ENCODE measurements around the gene SELPLG. TPM values are rescaled to one million over a fixed set of nuclear protein-coding genes. Genes with fewer than 3 reads are reported as not detected.
"Not testable (repeated sequence)": the region's sequence is repeated elsewhere in the genome, so short reads cannot be mapped to it uniquely, and the experiment has no call there.

SELPLG gene
- total RNA-seq, 2 experiments from 2014 or later = 22.1 to 23.8 TPM

GRCh38 chr12:108657130-108657745 is 23.5 kb upstream of the SELPLG start:
- Mint-ChIP-seq H3K9me3 (no peaks in the 10 kb centered on the region), H3K4me3 (no peak overlapping the region), H3K36me3 (ENCODE audit: low read depth) (peaks cover 11% of the 10 kb centered on the region), H3K27me3 (no peaks in the 10 kb centered on the region), H3K27ac (no peak overlapping the region), H3K4me1 (ENCODE audit: low read depth) (peaks cover 6% of the 10 kb centered on the region)
- intact Hi-C loops (cut with micrococcal nuclease) = no loop called here
- DNase-seq (no peak), ATAC-seq (no peak)
- CTCF ChIA-PET = interaction anchor here (1.3 kb wide), 1 partner anchor 11 kb away, joined by 4 read pairs; no protein-coding TSS in a partner anchor
- POLR2A ChIA-PET = no interaction called here
- TF ChIP-seq CTCF (IDR thresholded peaks at IDR 0.05) = no peak

- POLR2A ChIA-PET; H3K4me3 Mint-ChIP-seq; CTCF ChIA-PET; ATAC-seq; DNase-seq; H3K4me1 Mint-ChIP-seq (ENCODE audit: low read depth); H3K9me3 Mint-ChIP-seq; H3K27ac Mint-ChIP-seq; intact Hi-C loops (cut with micrococcal nuclease); H3K27me3 Mint-ChIP-seq: not testable (repeated sequence)
- H3K36me3 Mint-ChIP-seq (ENCODE audit: low read depth) = peaks cover 16% of the 10 kb centered on the region
These were observed 22.6 kb upstream of the SELPLG start for GRCh38 chr12:108656247-108656646.

GRCh38 chr12:108655812-108656175 is 22.1 kb upstream of the SELPLG start:
- H3K27ac Mint-ChIP-seq, ATAC-seq, POLR2A ChIA-PET: not testable (repeated sequence)

GRCh38 chr12:108654622-108655021 is 20.9 kb upstream of the SELPLG start:
- ATAC-seq; POLR2A ChIA-PET; intact Hi-C loops (cut with micrococcal nuclease); H3K27me3 Mint-ChIP-seq; H3K27ac Mint-ChIP-seq; H3K9me3 Mint-ChIP-seq; H3K4me1 Mint-ChIP-seq (ENCODE audit: low read depth); DNase-seq; H3K4me3 Mint-ChIP-seq: not testable (repeated sequence)
- H3K36me3 Mint-ChIP-seq (ENCODE audit: low read depth) = peaks cover 16% of the 10 kb centered on the region
- CTCF ChIA-PET = interaction anchor here (1.0 kb wide), 1 partner anchor 9 kb away, joined by 7 read pairs; no protein-coding TSS in a partner anchor

More at GRCh38 chr12:108655812-108656175, 22.1 kb upstream of the SELPLG start:
- H3K36me3 Mint-ChIP-seq (ENCODE audit: low read depth) = peaks cover 16% of the 10 kb centered on the region
- intact Hi-C loops (cut with micrococcal nuclease); H3K9me3 Mint-ChIP-seq; H3K27me3 Mint-ChIP-seq; H3K4me3 Mint-ChIP-seq; H3K4me1 Mint-ChIP-seq (ENCODE audit: low read depth); CTCF ChIA-PET; DNase-seq: not testable (repeated sequence)

- H3K9me3 Mint-ChIP-seq = no peaks in the 10 kb centered on the region
- no peak for DNase-seq
- H3K36me3 Mint-ChIP-seq (ENCODE audit: low read depth) = peaks cover 13% of the 10 kb centered on the region
- H3K4me1 Mint-ChIP-seq (ENCODE audit: low read depth) = peaks cover 16% of the 10 kb centered on the region
- no peak for ATAC-seq
- no peak overlapping the region for H3K4me3 Mint-ChIP-seq
- H3K27me3 Mint-ChIP-seq = no peaks in the 10 kb centered on the region
- intact Hi-C loops (cut with micrococcal nuclease) = no loop called here
- no peak overlapping the region for H3K27ac Mint-ChIP-seq
- TF ChIP-seq CTCF (IDR thresholded peaks at IDR 0.05) = no peak
- ChIA-PET POLR2A (no interaction called here), CTCF (interaction anchor here (0.6 to 3.5 kb wide), 4 partner anchors 11 to 920 kb away, joined by 3 to 26 read pairs (median 4); no protein-coding TSS in a partner anchor)
These were observed 20.2 kb upstream of the SELPLG start for GRCh38 chr12:108653922-108654321.

GRCh38 chr12:108653082-108653516 is 19.4 kb upstream of the SELPLG start:
- no peak overlapping the region for H3K4me3 Mint-ChIP-seq
- ATAC-seq (no peak), DNase-seq (no peak)
- H3K9me3 Mint-ChIP-seq = no peaks in the 10 kb centered on the region
- H3K27ac Mint-ChIP-seq = no peak overlapping the region
- no peaks in the 10 kb centered on the region for H3K27me3 Mint-ChIP-seq
- ChIA-PET CTCF (interaction anchor here (0.6 to 3.5 kb wide), 4 partner anchors 11 to 920 kb away, joined by 3 to 26 read pairs (median 4); no protein-coding TSS in a partner anchor), POLR2A (interaction anchor here (0.8 to 1.5 kb wide), 2 partner anchors 9 to 14 kb away, joined by 3 to 5 read pairs; no protein-coding TSS in a partner anchor)
- H3K36me3 Mint-ChIP-seq (ENCODE audit: low read depth) = peaks cover 18% of the 10 kb centered on the region
- intact Hi-C loops (cut with micrococcal nuclease) = no loop called here
- TF ChIP-seq CTCF (IDR thresholded peaks at IDR 0.05) = no peak
- H3K4me1 Mint-ChIP-seq (ENCODE audit: low read depth) = peaks cover 20% of the 10 kb centered on the region

Data from activated CD8-positive, alpha-beta T cell treated with anti-CD3 and anti-CD28 coated beads for 36 hours (primary cell).